ENCODE data around the gene CCNT2. TPM values are rescaled to one million over a fixed set of nuclear protein-coding genes. Genes with fewer than 3 reads are reported as not detected.
A peak's percentile ranks its signal among the peaks of the same experiment; 100 is the strongest.

The CCNT2 gene
- total and polyA plus RNA-seq, 12 donors, result 4.7 to 26.6 (median 21.0) TPM

- peaks cover 0 to 19% (median 0%) of the 10 kb centered on the region in 11 donors for H3K9me3 ChIP-seq
- no peak for DNase-seq
- H3K27ac ChIP-seq, result no peak overlapping the region
- H3K4me1 ChIP-seq, result peaks cover 0 to 5% (median 2%) of the 10 kb centered on the region in 9 donors
- no peak for TF ChIP-seq CTCF (IDR thresholded peaks at IDR 0.05)
- no peaks in the 10 kb centered on the region for H3K36me3 ChIP-seq
- no peak for ATAC-seq
- intact Hi-C loops (cut with DNase I), result no loop called here
- no peaks in the 10 kb centered on the region for H3K27me3 ChIP-seq
- H3K4me3 ChIP-seq, result no peak overlapping the region
Measured at GRCh38 chr2:134912361-134912760, 6.3 kb upstream of the CCNT2 start.

- 33 to 38% methylated on average over 16 of the region's 16 CpGs for WGBS, 2 donors
- Histone ChIP-seq H3K4me1 (peaks cover 0 to 36% (median 31%) of the 10 kb centered on the region in 9 donors), H3K4me3 (peak overlapping the region; percentile 58 to 99 (median 90)), H3K9me3 (peaks cover 0 to 13% (median 0%) of the 10 kb centered on the region in 11 donors), H3K27me3 (no peaks in the 10 kb centered on the region), H3K36me3 (peaks cover 0 to 10% (median 0%) of the 10 kb centered on the region in 9 donors), H3K27ac (peak overlapping the region; percentile 78 to 99 (median 96))
- intact Hi-C loops (cut with DNase I), result no loop called here
- DNase-seq (peak; percentile 11 to 19), ATAC-seq (no peak)
- TF ChIP-seq CTCF (IDR thresholded peaks at IDR 0.05), result no peak
Measured at GRCh38 chr2:134917360-134917865, 1.2 kb upstream of the CCNT2 start.

GRCh38 chr2:134917888-134918525, 615 bp upstream of the CCNT2 start:
- TF ChIP-seq CTCF (IDR thresholded peaks at IDR 0.05), result peak in 7 of 9 donors; percentile 15 to 65 (median 41)
- Histone ChIP-seq H3K36me3 (peaks cover 0 to 10% (median 0%) of the 10 kb centered on the region in 9 donors), H3K27ac (peak overlapping the region; percentile 78 to 99 (median 96)), H3K4me1 (peaks cover 0 to 42% (median 36%) of the 10 kb centered on the region in 9 donors), H3K27me3 (no peaks in the 10 kb centered on the region), H3K4me3 (peak overlapping the region; percentile 58 to 99 (median 90)), H3K9me3 (peaks cover 0 to 13% (median 0%) of the 10 kb centered on the region in 11 donors)
- whole genome bisulfite sequencing, 2 donors, result 0 to 1% methylated on average over 35 to 38 of the region's 38 CpGs
- ATAC-seq, result peak; percentile 80 to 91 (median 87)
- intact Hi-C loops (cut with DNase I), result no loop called here
- DNase-seq, result no peak

- peaks cover 0 to 57% (median 49%) of the 10 kb centered on the region in 9 donors for H3K4me1 ChIP-seq
- no peaks in the 10 kb centered on the region for H3K27me3 ChIP-seq
- H3K27ac ChIP-seq, result peak overlapping the region; percentile 91 to 99 (median 98)
- peaks cover 0 to 20% (median 0%) of the 10 kb centered on the region in 9 donors for H3K36me3 ChIP-seq
- no peak for TF ChIP-seq CTCF (IDR thresholded peaks at IDR 0.05)
- peak; percentile 19 to 38 for DNase-seq
- intact Hi-C loops (cut with DNase I), result no loop called here
- ATAC-seq, result peak in 6 of 8 donors; percentile 0 to 15 (median 0)
- H3K4me3 ChIP-seq, result peak overlapping the region; percentile 73 to 99 (median 90)
- 1 to 2% methylated on average over 30 of the region's 30 CpGs for WGBS, 2 donors
- no peaks in the 10 kb centered on the region for H3K9me3 ChIP-seq
Measured at GRCh38 chr2:134919341-134920210, 954 bp downstream of the CCNT2 start.

Measured in heart right ventricle (tissue), 16 donors.